ENCODE results near the gene ZFAND5.

The ZFAND5 gene

GRCh38 chr9:72354704-72355103 lies 10.3 kb downstream of the ZFAND5 start:
- DNase-seq (ENCODE audit: extremely low read depth, insufficient read length) = no peak
- no peak overlapping the region for H3K4me3 ChIP-seq (replicated peaks; ENCODE audit: low read depth, low read length)
- no peaks in the 10 kb centered on the region for H3K27me3 ChIP-seq (replicated peaks; ENCODE audit: control insufficient read depth, insufficient read depth, low read length)
- peaks cover 7% of the 10 kb centered on the region for H3K36me3 ChIP-seq (ENCODE audit: control insufficient read depth, insufficient read depth, low read length)
- TF ChIP-seq CTCF (IDR thresholded peaks at IDR 0.05; ENCODE audit: insufficient read depth, low read length, poor library complexity, severe bottlenecking) = no peak

DNA sequence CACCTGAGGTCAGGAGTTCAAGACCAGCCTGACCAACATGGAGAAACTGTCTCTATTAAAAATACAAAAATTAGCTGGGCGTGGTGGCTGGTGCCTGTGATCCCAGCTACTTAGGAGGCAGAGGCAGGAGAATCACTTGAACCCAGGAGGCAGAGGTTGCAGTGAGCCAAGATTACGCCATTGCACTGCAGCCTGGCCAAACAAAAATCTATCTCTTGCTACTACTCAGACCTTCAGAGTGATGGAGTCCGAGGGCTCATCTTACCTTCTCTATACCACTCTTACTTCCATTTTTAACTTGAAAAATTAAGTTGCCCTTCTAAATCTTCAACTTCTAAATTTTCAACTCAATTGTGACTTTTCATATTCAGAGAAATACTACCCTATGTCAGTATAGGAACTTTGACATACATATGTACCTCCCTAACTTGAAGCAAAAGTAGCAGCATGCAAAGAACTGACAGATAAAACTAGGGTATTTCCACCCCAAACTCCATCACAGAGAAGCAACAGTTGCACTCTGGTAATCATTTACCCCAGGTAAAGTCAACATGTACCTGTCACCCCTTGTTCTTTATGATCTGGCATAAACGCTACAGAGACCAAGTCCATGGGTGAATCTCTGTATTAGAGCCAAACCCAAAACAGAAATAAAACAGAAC lies 11.4 kb downstream of the ZFAND5 start:
- no peak for DNase-seq (ENCODE audit: extremely low read depth, insufficient read length)
- Histone ChIP-seq H3K36me3 (ENCODE audit: control insufficient read depth, insufficient read depth, low read length) (peaks cover 5% of the 10 kb centered on the region), H3K27me3 (replicated peaks; ENCODE audit: control insufficient read depth, insufficient read depth, low read length) (no peaks in the 10 kb centered on the region), H3K4me3 (replicated peaks; ENCODE audit: low read depth, low read length) (no peak overlapping the region)
- TF ChIP-seq CTCF (IDR thresholded peaks at IDR 0.05; ENCODE audit: insufficient read depth, low read length, poor library complexity, severe bottlenecking) = no peak

GRCh38 chr9:72352911-72353388 lies 12.1 kb downstream of the ZFAND5 start:
- peaks cover 5% of the 10 kb centered on the region for H3K36me3 ChIP-seq (ENCODE audit: control insufficient read depth, insufficient read depth, low read length)
- no peak for TF ChIP-seq CTCF (IDR thresholded peaks at IDR 0.05; ENCODE audit: insufficient read depth, low read length, poor library complexity, severe bottlenecking)

GRCh38 chr9:72351538-72352453 lies 13.2 kb downstream of the ZFAND5 start:
- DNase-seq (ENCODE audit: extremely low read depth, insufficient read length) = no peak
- Histone ChIP-seq H3K4me3 (replicated peaks; ENCODE audit: low read depth, low read length) (no peak overlapping the region), H3K27me3 (replicated peaks; ENCODE audit: control insufficient read depth, insufficient read depth, low read length) (no peaks in the 10 kb centered on the region), H3K36me3 (ENCODE audit: control insufficient read depth, insufficient read depth, low read length) (peaks cover 3% of the 10 kb centered on the region)
- no peak for TF ChIP-seq CTCF (IDR thresholded peaks at IDR 0.05; ENCODE audit: insufficient read depth, low read length, poor library complexity, severe bottlenecking)

More at GRCh38 chr9:72352911-72353388, 12.1 kb downstream of the ZFAND5 start:
- Histone ChIP-seq H3K4me3 (replicated peaks; ENCODE audit: low read depth, low read length) (no peak overlapping the region), H3K27me3 (replicated peaks; ENCODE audit: control insufficient read depth, insufficient read depth, low read length) (no peaks in the 10 kb centered on the region)
- DNase-seq (ENCODE audit: extremely low read depth, insufficient read length) = no peak

DNA sequence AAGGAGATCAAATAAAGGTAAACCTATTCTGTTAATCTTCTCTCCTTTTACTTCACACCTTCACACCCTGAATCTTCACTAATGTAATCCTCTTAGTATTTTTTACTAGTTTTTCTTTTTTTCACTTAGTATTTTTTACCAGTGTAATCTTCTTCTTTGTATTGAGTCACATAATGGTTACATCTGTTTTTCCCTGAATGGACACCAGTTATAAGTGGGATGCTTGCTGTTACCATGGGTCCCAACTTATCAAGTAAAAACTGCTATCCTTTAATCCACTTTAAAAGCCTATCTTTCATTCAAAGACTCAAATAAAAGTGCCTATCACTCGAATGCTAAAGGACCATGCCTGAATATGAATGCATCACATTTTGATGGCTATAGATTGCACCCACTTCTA lies 15.1 kb downstream of the ZFAND5 start:
- H3K27me3 ChIP-seq (replicated peaks; ENCODE audit: control insufficient read depth, insufficient read depth, low read length) = no peaks in the 10 kb centered on the region
- no peak overlapping the region for H3K4me3 ChIP-seq (replicated peaks; ENCODE audit: low read depth, low read length)
- no peak for TF ChIP-seq CTCF (IDR thresholded peaks at IDR 0.05; ENCODE audit: insufficient read depth, low read length, poor library complexity, severe bottlenecking)
- DNase-seq (ENCODE audit: extremely low read depth, insufficient read length) = no peak
- no peaks in the 10 kb centered on the region for H3K36me3 ChIP-seq (ENCODE audit: control insufficient read depth, insufficient read depth, low read length)

Data from GM06990 (cell line).